ENCODE results near the gene HCFC1. TPM values are rescaled to one million over a fixed set of nuclear protein-coding genes. Genes with fewer than 3 reads are reported as not detected.
A peak's percentile ranks its signal among the peaks of the same experiment; 100 is the strongest.

HCFC1 gene
- polyA plus RNA-seq, 3 donors = 1.9 to 21.8 (median 3.8) TPM

- Mint-ChIP-seq H3K27ac (peak overlapping the region in 1 of 7 donors; percentile 57), H3K9me3 (peaks cover 0 to 3% (median 0%) of the 10 kb centered on the region in 7 donors), H3K36me3 (peaks cover 35 to 57% of the 10 kb centered on the region in 2 donors), H3K27me3 (ENCODE audit: low read depth in 3 of 3) (peaks cover 0 to 57% (median 0%) of the 10 kb centered on the region in 3 donors), H3K4me1 (peaks cover 27% of the 10 kb centered on the region), H3K4me3 (no peak overlapping the region)
- 92% methylated on average over 5 of the region's 14 CpGs for WGBS (ENCODE audit: insufficient coverage)
- Histone ChIP-seq H3K4me2 (replicated peaks; ENCODE audit: extremely low read depth, low read length, poor library complexity, severe bottlenecking) (no peak overlapping the region), H3K79me2 (ENCODE audit: insufficient read depth, low read length) (peaks cover 65% of the 10 kb centered on the region), H3K4me3 (replicated peaks in 1 of 3; ENCODE audit: low read depth in 2 of 3, low read length in 3 of 3) (no peak overlapping the region), H3K9me3 (replicated peaks in 1 of 2; ENCODE audit: control insufficient read depth in 1 of 2, insufficient read depth in 1 of 2, low read length in 2 of 2) (no peaks in the 10 kb centered on the region), H3K27me3 (ENCODE audit: control insufficient read depth in 2 of 2, insufficient read depth in 2 of 2, low read length in 2 of 2) (no peaks in the 10 kb centered on the region), H3K36me3 (replicated peaks in 1 of 2; ENCODE audit: control insufficient read depth in 1 of 2, insufficient read depth in 2 of 2, low read length in 2 of 2) (peaks cover 45 to 54% of the 10 kb centered on the region in 2 donors), H3K9ac (ENCODE audit: insufficient read depth, low read length, poor library complexity, severe bottlenecking) (no peak overlapping the region), H4K20me1 (ENCODE audit: insufficient read depth, low read length) (peaks cover 95% of the 10 kb centered on the region), H3K27ac (ENCODE audit: low read depth in 1 of 2, low read length in 2 of 2) (no peak overlapping the region), H3K4me1 (ENCODE audit: control insufficient read depth in 1 of 2, insufficient read depth in 2 of 2, low read length in 2 of 2) (peaks cover 28 to 40% of the 10 kb centered on the region in 2 donors), H2AFZ (ENCODE audit: insufficient read depth, low read depth, low read length, poor library complexity, severe bottlenecking) (no peak overlapping the region)
- intact Hi-C loops (cut with micrococcal nuclease) = loop anchor here (10.0 kb wide), 2 partner anchors 126 to 156 kb away; partner anchors contain the start of genes IDH3G (in 1 of the 2), PLXNB3 (in 1 of the 2) and SSR4 (in 1 of the 2)
- TF ChIP-seq CTCF (IDR thresholded peaks at IDR 0.05) = no peak
- DNase-seq = no peak
Measured at GRCh38 chrX:153920546-153920945, 51.1 kb downstream of the HCFC1 start.

GRCh38 chrX:153919281-153919680 lies 52.3 kb downstream of the HCFC1 start:
- Mint-ChIP-seq H3K27me3 (ENCODE audit: low read depth in 3 of 3) (peaks cover 0 to 64% (median 0%) of the 10 kb centered on the region in 3 donors), H3K27ac (peak overlapping the region in 3 of 7 donors; percentile 10 to 44 (median 23)), H3K4me3 (no peak overlapping the region), H3K9me3 (peaks cover 0 to 3% (median 0%) of the 10 kb centered on the region in 7 donors), H3K36me3 (peaks cover 39 to 67% of the 10 kb centered on the region in 2 donors), H3K4me1 (peaks cover 23% of the 10 kb centered on the region)
- H4K20me1 ChIP-seq (ENCODE audit: insufficient read depth, low read length) = peaks cover 94% of the 10 kb centered on the region
- H3K4me3 ChIP-seq (replicated peaks in 1 of 3; ENCODE audit: low read depth in 2 of 3, low read length in 3 of 3) = no peak overlapping the region
- H3K27ac ChIP-seq (ENCODE audit: low read depth in 1 of 2, low read length in 2 of 2) = no peak overlapping the region
- H3K79me2 ChIP-seq (ENCODE audit: insufficient read depth, low read length) = peaks cover 52% of the 10 kb centered on the region
- no peak overlapping the region for H3K9ac ChIP-seq (ENCODE audit: insufficient read depth, low read length, poor library complexity, severe bottlenecking)
- no peak for TF ChIP-seq CTCF (IDR thresholded peaks at IDR 0.05)
- DNase-seq = no peak
- no peak overlapping the region for H3K4me2 ChIP-seq (replicated peaks; ENCODE audit: extremely low read depth, low read length, poor library complexity, severe bottlenecking)
- no peaks in the 10 kb centered on the region for H3K9me3 ChIP-seq (replicated peaks in 1 of 2; ENCODE audit: control insufficient read depth in 1 of 2, insufficient read depth in 1 of 2, low read length in 2 of 2)
- H2AFZ ChIP-seq (ENCODE audit: insufficient read depth, low read depth, low read length, poor library complexity, severe bottlenecking) = no peak overlapping the region
- intact Hi-C loops (cut with micrococcal nuclease) = loop anchor here in 1 of 2 donors (5.0 kb wide), 1 partner anchor 33 kb away; no protein-coding TSS in a partner anchor
- peaks cover 52 to 61% of the 10 kb centered on the region in 2 donors for H3K36me3 ChIP-seq (replicated peaks in 1 of 2; ENCODE audit: control insufficient read depth in 1 of 2, insufficient read depth in 2 of 2, low read length in 2 of 2)
- H3K4me1 ChIP-seq (ENCODE audit: control insufficient read depth in 1 of 2, insufficient read depth in 2 of 2, low read length in 2 of 2) = peaks cover 22 to 28% of the 10 kb centered on the region in 2 donors
- WGBS (ENCODE audit: insufficient coverage) = 100% methylated on average over 4 of the region's 13 CpGs
- no peaks in the 10 kb centered on the region for H3K27me3 ChIP-seq (ENCODE audit: control insufficient read depth in 2 of 2, insufficient read depth in 2 of 2, low read length in 2 of 2)

All from CD14-positive monocyte (primary cell).